Measurements from ENCODE around the gene CENPX.
A peak's percentile ranks its signal among the peaks of the same experiment; 100 is the strongest.

Gene CENPX

DNA sequence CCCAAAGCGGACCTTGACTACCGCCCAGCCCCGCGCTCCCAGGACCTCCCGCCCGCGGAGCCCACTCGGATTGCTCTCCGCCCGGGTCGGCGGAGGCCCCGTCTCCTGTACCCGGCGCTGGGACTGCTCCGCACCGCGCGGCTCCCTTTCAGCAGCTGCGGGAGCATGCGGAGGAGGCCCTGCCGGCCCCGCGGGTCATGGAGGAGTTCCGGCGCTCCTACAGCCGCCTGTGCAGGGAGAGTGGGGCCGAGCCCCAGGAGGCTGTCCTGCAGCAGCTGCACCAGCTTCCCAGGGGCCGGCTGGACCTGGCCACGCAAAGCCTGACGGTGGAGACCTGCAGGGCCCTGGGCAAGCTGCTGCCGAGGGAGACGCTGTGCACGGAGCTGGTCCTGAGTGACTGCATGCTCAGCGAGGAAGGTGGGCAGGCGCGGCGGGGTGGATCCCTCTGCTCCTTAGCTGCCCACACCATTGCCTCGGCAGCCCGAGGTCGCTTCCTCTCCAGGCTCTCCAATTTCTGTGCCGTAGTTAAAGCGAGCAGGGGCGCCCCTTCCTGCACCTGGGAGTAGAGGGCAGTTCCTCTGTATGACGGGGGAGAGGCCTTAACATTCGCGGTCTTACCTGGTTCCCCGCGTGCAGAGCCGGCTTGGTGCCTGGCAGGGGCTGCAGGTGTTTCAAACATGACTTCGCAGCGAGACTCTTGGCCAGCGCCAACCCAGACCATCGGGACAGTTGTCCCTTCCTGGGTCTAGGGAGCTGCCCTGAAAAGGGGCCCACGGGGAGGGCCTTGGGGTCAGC, 966 bp upstream of the CENPX start:
- Mint-ChIP-seq H3K9me3 (no peaks in the 10 kb centered on the region), H3K4me3 (peak overlapping the region; percentile 85 to 86), H3K27me3 (no peaks in the 10 kb centered on the region), H3K27ac (peak overlapping the region in 1 of 2 donors; percentile 27), H3K4me1 (peaks cover 52% of the 10 kb centered on the region)
- DNase-seq, result peak in 1 of 2 donors; percentile 46
- ATAC-seq, result peak; percentile 10

DNA sequence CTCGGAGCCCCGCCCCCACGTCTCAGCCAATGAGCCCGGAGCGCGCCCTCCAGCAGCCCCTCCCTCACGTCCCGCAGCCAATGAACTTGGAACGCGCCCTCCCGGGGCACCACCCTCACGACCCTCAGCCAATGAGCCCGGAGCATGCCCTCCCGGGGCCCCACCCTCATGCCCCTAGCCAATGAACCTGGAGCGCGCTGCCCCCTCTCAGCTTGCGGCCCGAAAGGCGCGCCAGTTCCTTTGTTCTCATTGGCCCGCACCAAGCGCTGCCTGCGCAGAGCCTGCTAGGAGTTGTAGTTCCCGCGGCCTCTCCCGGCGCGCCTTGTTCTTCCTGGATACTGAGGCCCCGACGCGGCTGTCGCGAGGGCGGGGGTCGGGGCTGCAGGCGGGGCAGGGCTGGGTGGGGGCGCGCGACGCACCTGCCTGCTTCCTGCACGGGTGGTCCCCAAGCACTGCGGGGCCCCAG, 336 bp upstream of the CENPX start, which contains the start of gene LRRC45:
Gene LRRC45, plus strand, starts transcription at position 325 of the 466 bp plus-strand sequence. CDS start 339 bp downstream, outside the sequence.
- ATAC-seq (peak; percentile 96), DNase-seq (peak; percentile 100)
- Mint-ChIP-seq H3K9me3 (no peaks in the 10 kb centered on the region), H3K4me3 (peak within 1 kb of the TSS; percentile 86 to 93), H3K4me1 (peaks cover 54% of the 10 kb centered on the region), H3K27ac (peak within 1 kb of the TSS; percentile 61 to 93), H3K27me3 (no peaks in the 10 kb centered on the region)

DNA sequence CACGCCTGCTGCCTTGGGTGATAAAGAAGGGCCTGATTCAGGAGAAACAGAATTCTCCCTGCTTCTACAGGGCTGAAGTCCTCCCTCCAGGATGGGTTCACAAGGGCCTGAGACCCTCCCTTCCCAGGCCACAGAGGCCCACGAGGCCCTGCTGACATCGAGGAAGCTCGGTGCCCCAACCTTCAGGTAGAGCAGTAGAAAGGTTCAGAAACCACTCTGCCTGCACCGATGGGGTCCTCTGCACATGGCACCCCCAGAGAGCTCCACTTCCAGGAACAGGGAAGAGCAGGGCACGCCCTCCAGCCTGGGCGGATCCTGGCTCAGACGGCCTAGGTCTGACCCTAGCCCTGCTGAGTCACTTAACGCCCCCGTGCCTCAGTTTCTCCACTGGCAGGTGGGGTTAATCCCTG, 773 bp downstream of the CENPX start:
- no peaks in the 10 kb centered on the region for H3K9me3 Mint-ChIP-seq
- peaks cover 51% of the 10 kb centered on the region for H3K4me1 Mint-ChIP-seq
- DNase-seq (no peak), ATAC-seq (no peak)
- peak overlapping the region; percentile 86 to 93 for H3K4me3 Mint-ChIP-seq
- no peaks in the 10 kb centered on the region for H3K27me3 Mint-ChIP-seq
- H3K27ac Mint-ChIP-seq, result peak overlapping the region; percentile 61 to 93

DNA sequence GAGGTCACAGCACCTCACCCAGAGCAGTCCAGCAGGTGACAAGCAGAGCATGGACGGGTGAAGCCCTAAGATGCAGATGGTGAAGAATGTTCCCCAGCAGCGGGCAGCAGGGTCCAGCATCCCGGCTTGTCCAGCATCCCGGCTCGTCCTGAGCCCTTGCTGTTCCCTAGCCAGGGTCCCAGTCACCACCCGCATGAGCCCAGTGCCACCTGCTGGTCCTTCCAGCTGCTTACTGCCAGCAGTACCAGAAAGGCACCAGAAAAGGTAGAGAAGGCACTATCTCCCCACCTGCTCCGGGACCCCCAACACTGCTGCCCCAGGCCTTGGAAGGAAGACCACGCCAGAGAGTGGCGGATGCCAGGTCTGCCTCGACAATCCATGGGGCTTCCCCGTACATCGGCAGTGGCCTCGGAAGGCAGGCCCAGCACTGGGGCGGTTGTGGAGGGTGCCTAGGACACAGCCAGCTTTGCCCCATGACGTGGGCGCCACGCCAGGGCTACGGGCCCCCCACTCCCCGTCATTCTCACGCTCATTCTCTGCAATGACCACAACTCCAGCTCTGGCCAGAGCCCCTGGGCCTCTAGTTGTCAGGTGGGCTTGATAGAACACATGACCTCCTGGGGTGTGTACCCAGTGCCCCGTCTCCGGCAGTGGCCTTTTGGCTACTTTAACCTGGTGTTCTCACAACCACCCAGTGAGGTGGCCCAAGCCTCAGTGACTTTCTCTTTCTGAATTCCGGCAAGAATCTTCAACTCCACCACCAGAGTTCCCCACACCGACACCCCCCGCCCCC, 1.4 kb downstream of the CENPX start:
- H3K27me3 Mint-ChIP-seq, result no peaks in the 10 kb centered on the region
- peak; percentile 65 to 70 for DNase-seq

DNA sequence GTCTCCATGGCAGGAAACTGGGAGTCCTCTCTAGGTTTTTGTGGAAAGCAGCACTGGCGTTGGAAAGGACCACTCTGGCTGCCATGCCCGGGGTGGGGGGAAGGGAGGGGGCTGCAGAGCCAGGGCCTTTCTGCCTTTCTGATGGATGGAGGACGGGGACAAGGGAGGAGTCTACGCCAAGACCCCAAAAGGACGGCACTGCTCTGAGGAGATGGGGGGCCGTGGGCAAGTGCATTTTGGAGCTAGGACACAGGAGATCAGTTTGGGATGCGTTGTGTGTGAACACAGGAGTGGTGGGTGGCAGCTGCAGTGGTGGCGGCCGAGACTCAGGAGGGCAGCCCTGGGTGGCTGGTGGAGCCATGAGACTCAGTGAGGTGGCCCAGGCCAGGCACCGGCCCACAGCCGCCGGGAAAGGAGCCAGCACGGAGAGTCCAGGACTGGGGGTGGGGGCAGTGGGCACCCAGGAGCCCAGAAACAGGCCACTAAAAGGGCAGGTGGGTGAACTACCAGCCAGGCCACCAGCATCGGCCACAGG, 2.0 kb downstream of the CENPX start:
- H3K27me3 Mint-ChIP-seq, result no peaks in the 10 kb centered on the region
- H3K9me3 Mint-ChIP-seq, result no peaks in the 10 kb centered on the region
- DNase-seq, result no peak
- H3K4me3 Mint-ChIP-seq, result peak overlapping the region; percentile 36 to 93
- no peak overlapping the region for H3K27ac Mint-ChIP-seq
- peaks cover 51% of the 10 kb centered on the region for H3K4me1 Mint-ChIP-seq
- ATAC-seq, result no peak

More for the DNA sequence above, 1.4 kb downstream of the CENPX start:
- peak overlapping the region; percentile 61 to 93 for H3K27ac Mint-ChIP-seq
- H3K4me1 Mint-ChIP-seq, result peaks cover 51% of the 10 kb centered on the region
- peak overlapping the region; percentile 86 to 93 for H3K4me3 Mint-ChIP-seq
- ATAC-seq, result no peak
- no peaks in the 10 kb centered on the region for H3K9me3 Mint-ChIP-seq

DNA sequence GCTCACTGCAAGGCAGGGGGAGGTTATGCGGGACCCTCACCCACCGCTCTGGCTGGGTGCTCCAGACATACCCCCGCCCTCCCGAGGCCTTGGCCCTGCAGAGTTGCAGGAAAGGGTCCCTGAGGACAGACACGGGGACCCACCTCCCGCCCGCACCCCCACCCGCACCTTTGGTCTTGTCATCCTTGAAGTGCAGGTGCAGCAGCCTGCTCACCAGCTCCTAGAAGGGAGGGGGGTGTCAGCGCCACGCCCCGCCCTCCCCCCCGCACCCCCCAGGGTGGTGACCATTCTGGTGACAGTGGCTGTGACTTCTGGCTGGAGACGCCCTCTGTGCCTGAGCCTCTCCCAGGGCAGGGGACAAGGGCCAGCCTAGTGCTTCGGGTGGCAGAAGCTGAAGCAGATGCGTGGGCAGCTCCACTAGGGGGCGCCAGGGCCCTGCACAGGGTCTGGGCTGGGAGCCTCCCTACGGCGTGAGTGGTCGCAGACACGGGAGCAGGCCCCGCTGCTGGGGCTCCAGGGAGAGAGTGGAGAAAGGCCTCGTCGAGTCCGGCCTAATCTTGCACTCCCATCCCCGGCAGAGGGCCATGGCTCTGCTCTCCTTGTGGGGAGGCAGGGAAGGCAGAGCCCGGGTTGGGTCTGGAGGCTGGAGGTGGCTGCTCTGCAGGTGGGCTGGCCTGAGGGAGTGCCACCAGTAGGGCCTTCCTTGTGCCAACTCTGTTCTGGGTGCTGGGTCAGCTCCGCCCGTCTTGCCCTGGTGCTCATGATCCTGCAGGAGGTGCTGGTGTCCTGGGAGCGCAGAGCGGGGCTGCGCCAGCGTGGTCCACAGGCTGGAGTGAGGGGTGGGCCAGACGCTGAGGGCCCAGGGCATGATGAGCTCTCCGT, 2.7 kb downstream of the CENPX start:
- H3K27ac Mint-ChIP-seq, result no peak overlapping the region
- H3K4me1 Mint-ChIP-seq, result peaks cover 51% of the 10 kb centered on the region
- no peaks in the 10 kb centered on the region for H3K9me3 Mint-ChIP-seq
- ATAC-seq, result no peak
- peak; percentile 71 to 75 for DNase-seq
- H3K27me3 Mint-ChIP-seq, result no peaks in the 10 kb centered on the region
- H3K4me3 Mint-ChIP-seq, result peak overlapping the region in 1 of 2 donors; percentile 35

DNA sequence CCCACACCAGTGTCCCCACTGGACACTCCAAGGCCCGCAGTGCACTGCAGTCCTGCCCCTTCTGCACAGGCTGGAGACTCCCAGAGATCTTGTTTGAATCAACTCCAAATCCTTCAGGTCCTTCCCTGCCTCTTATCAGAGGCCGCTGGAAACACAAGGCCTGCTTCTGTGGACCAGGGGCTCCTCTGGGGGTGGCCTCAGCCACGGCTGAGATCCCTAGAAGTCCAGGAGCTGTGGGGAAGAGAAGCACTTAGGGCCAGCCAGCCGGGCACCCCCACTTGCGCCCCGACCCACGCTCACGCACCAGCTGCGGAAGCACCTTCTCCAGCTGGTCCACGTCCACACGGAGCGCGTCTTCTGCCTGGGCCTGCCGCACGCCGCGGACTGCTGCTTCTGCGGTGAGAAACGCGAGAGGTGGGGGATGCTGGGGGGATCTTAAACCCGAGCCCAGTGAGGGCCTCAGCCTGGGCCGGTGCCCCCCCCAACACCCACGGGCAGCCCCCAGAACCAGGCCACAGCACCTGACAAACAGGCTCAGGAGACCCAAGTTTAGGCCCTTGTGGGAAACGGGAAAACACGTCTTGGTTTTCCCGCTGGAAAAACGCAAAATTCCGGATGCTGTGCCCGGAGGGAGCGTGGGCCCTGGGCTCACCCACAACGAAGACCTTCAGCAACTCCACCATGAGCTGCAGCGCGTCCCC, 3.5 kb downstream of the CENPX start:
- Mint-ChIP-seq H3K4me3 (no peak overlapping the region), H3K27ac (no peak overlapping the region), H3K4me1 (peaks cover 46% of the 10 kb centered on the region), H3K27me3 (no peaks in the 10 kb centered on the region), H3K9me3 (no peaks in the 10 kb centered on the region)
- DNase-seq (no peak), ATAC-seq (no peak)

DNA sequence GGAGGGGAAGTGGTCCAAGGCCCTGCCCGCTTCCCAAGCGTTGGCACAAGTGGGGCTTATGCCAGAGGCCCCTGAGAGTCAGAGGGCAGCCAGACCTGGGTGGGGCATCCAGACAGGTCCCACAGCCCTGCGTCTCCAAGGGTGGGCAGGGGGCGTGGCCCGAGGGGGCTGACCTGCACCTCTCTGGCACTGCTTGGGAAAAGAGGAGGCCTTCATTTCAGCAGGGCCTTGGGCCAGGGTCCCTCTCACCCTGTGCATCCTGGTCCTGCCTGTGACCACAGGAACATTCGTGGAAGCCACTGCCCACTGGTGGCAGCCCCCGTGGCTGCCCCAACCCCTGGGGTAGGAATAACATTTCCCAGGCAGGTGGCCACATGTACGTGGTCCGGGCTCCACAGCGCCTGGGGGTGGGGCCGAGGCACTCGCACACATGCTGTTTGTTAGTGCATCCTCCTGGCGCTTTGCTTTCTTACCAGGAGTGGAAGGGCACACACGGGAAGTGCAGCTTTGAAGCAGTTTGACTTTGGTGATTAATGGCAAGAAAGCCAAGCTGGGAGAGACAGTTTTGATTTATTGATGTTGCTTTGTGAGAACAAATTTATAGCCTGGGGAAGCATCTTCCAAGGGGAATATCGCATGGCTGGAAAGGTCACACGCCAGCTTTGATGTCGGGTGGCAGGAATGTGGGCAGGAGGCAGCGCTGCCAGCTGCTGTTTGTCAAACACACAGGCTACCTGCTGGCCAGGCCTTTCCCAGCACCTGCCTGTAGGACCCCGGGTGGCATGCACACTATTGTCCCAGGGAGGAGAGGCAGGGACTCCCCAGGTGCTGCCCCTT, 4.3 kb downstream of the CENPX start:
- no peak for ATAC-seq
- H3K27me3 Mint-ChIP-seq, result no peaks in the 10 kb centered on the region
- H3K4me3 Mint-ChIP-seq, result no peak overlapping the region
- peaks cover 39% of the 10 kb centered on the region for H3K4me1 Mint-ChIP-seq
- H3K9me3 Mint-ChIP-seq, result no peaks in the 10 kb centered on the region
- no peak overlapping the region for H3K27ac Mint-ChIP-seq
- DNase-seq, result no peak

DNA sequence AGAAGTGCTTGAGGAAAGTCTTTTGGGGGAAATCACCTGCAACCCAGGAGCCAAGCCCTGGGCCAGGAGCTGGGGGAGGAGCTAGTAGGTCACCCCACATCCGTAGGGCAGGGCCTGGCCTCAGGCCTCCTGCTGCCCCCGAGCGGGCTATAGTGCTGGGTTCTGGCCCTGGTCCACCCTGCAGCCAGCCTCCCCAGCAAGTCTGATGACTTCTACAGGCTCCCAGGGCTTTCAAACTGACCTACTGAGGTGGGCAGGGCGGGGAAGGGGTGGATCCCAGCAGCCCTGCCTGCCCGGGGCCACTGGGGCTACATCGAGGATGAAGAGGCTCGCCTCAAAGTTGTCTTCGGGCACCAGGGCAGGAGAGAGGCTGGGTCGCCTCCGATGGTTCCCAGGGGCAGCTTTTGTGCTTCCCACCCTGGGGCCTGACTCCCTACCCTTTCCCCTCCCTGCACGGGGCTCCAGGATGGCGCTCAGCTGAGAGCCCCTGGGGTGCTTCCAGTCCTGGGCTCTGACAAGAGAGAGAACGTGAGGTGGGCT, 5.0 kb downstream of the CENPX start:
- Mint-ChIP-seq H3K4me1 (peaks cover 39% of the 10 kb centered on the region), H3K4me3 (no peak overlapping the region), H3K27ac (peak overlapping the region in 1 of 2 donors; percentile 74), H3K27me3 (no peaks in the 10 kb centered on the region), H3K9me3 (no peaks in the 10 kb centered on the region)
- DNase-seq (no peak), ATAC-seq (no peak)

DNA sequence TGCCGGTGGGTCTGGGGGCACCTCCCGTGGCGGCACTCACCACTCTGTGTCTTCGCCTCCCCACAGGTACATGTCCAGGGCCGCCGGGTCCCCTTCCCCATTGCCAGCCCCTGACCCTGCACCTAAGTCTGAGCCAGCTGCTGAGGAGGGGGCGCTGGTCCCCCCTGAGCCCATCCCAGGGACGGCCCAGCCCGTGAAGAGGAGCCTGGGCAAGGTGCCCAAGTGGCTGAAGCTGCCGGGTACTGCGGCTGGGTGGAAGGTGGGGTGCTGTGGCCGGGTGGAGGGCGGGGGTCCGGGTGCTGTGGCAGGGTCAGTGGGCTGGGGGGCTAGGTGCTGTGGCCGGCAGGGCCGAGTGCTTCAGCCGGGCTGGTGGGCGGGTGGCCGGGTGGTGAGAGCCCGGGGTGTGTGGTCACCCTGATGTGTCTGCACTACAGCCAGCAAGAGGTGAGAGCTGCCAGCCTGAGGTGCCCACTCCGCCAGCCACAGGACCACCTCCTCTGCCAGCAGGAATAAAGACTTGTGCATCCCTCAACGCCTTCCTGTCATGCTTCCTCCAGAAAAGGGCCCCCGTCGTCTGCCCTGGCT, 5.7 kb downstream of the CENPX start:
- no peaks in the 10 kb centered on the region for H3K27me3 Mint-ChIP-seq
- H3K27ac Mint-ChIP-seq, result peak overlapping the region in 1 of 2 donors; percentile 74
- DNase-seq (no peak), ATAC-seq (no peak)
- no peaks in the 10 kb centered on the region for H3K9me3 Mint-ChIP-seq
- no peak overlapping the region for H3K4me3 Mint-ChIP-seq
- H3K4me1 Mint-ChIP-seq, result peaks cover 34% of the 10 kb centered on the region

DNA sequence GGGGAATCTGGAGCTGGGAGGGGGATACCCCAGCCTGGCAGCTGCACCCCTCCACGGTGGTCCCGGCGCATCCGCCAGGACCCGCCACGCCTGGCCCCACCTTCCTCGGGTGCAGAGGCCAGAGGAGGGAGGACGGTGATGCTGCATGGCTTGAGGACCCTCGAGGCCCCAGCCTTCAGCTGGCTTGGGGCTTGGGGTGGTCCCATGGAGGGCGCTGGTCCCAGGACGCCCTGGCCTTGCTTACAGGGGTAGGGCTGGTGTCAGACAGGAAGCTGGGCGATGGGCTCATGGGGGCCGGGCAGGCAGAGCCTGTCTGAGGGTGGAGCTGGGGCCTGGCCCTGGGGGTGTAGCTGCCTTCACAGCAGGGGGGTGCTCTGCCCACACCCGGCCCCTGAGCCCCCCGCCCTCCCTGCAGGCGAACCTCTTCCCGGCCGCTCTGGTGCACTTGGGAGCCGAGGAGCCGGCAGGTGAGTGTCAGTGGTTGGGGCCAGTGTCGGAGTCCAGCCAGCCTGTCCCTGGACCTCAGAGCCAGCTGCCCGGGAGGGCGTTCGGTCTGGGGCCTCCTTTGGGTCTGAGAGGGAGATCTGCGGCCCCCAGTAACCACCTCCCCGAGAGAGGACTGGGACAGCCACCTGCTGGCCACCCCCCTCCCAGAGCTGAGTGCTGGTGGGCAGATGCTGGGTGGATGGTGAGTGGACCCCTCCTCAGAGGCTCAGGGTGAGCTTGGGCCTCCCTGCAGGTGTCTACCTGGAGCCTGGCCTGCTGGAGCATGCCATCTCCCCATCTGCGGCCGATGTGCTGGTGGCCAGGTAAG, 6.4 kb downstream of the CENPX start:
- DNase-seq (no peak), ATAC-seq (no peak)
- no peak overlapping the region for H3K4me3 Mint-ChIP-seq
- H3K27ac Mint-ChIP-seq, result no peak overlapping the region
- H3K9me3 Mint-ChIP-seq, result no peaks in the 10 kb centered on the region
- peaks cover 27% of the 10 kb centered on the region for H3K4me1 Mint-ChIP-seq
- H3K27me3 Mint-ChIP-seq, result no peaks in the 10 kb centered on the region

DNA sequence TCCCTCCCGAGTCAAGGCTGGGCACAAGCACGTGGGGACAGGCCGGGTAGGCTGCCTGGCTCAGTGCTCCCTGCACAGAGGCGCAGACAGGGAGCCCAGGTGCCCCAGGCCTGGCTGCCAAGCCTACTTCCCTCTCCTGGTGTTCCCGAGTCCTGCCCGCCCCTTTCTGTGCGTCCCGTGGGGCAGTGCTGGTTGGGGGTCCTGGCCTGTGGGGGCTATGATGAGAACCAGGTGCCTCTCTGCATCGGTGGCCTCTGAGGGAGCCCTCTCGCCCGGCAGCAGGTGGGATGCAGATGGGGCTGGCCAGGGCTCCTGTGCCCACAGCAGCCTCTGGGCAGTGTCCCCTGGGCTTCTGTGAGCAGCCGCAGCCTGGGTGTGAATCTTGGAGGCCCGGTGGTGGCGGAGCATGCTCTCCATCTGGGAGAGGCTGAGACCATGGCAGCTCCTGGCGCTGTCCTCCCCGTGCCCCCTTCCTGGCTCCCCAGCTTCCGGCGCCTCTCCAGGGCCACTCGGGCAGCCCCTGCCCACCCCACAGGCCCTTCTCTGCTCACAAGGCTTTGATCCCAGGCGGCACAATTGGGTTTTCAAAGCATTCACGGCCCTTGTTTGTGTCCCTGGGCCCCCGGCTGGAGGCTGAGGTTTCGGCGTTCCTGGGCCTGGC, 7.2 kb downstream of the CENPX start:
- no peak for DNase-seq
- no peak overlapping the region for H3K4me3 Mint-ChIP-seq
- H3K9me3 Mint-ChIP-seq, result no peaks in the 10 kb centered on the region
- H3K27me3 Mint-ChIP-seq, result no peaks in the 10 kb centered on the region
- H3K4me1 Mint-ChIP-seq, result peaks cover 19% of the 10 kb centered on the region
- no peak for ATAC-seq
- H3K27ac Mint-ChIP-seq, result peak overlapping the region in 1 of 2 donors; percentile 63

Measured in stimulated activated naive CD8-positive, alpha-beta T cell treated with anti-CD3 and anti-CD28 coated beads, Interleukin-15, amount 100 ng/mL, for 72 hours (primary cell).